ENCODE results near the gene KDM5A. TPM values are rescaled to one million over a fixed set of nuclear protein-coding genes. Genes with fewer than 3 reads are reported as not detected.
A peak's percentile ranks its signal among the peaks of the same experiment; 100 is the strongest.

KDM5A gene
- total RNA-seq, 1 experiment from 2014 or later, result 56.9 TPM

- H3K4me2 ChIP-seq (ENCODE audit: insufficient read depth, insufficient read length, low read length), result no peak overlapping the region
- H3K4ac ChIP-seq (ENCODE audit: low read depth, low read length), result no peak overlapping the region
- H2BK120ac ChIP-seq (ENCODE audit: low read depth, low read length, poor library complexity, severe bottlenecking), result no peak overlapping the region
- no peaks in the 10 kb centered on the region for H3K27me3 ChIP-seq (ENCODE audit: insufficient read depth, low read length)
- H4K20me1 ChIP-seq (ENCODE audit: control insufficient read depth, insufficient read depth, insufficient read length), result no peaks in the 10 kb centered on the region
- H2AK5ac ChIP-seq (ENCODE audit: insufficient read length, low read length), result no peak overlapping the region
- no peak overlapping the region for H2BK12ac ChIP-seq (ENCODE audit: insufficient read length, low read depth, low read length)
- Mint-ChIP-seq H3K4me3 (no peak overlapping the region), H3K36me3 (ENCODE audit: insufficient read depth in 1 of 3, low read depth in 3 of 3) (peaks cover 3 to 9% (median 8%) of the 10 kb centered on the region in 3 experiments; a peak in 6 of 7 replicates), H3K27me3 (ENCODE audit: low read depth) (peaks cover 18% of the 10 kb centered on the region), H3K4me1 (no peaks in the 10 kb centered on the region), H3K9me3 (peaks cover 17 to 18% of the 10 kb centered on the region in 2 experiments), H3K27ac (no peak overlapping the region)
- no peak overlapping the region for H3K27ac ChIP-seq (ENCODE audit: insufficient read length, low read depth, low read length)
- no peak for TF ChIP-seq CTCF (conservative IDR thresholded peaks at IDR 0.05)
- no peak overlapping the region for H3K56ac ChIP-seq (ENCODE audit: insufficient read length, low read depth, low read length)
- no peaks in the 10 kb centered on the region for H3K79me1 ChIP-seq (ENCODE audit: insufficient read depth, low read depth, low read length, poor library complexity, severe bottlenecking)
- H4K5ac ChIP-seq (ENCODE audit: insufficient read length, low read depth, low read length), result no peak overlapping the region
- no peak overlapping the region for H3K18ac ChIP-seq (ENCODE audit: insufficient read length, low read depth, low read length)
- H3K14ac ChIP-seq (ENCODE audit: insufficient read depth, low read length), result no peak overlapping the region
- no peak overlapping the region for H3K23ac ChIP-seq (ENCODE audit: insufficient read length, low read depth, low read length)
- H3K4me1 ChIP-seq (ENCODE audit: insufficient read depth, low read length), result no peaks in the 10 kb centered on the region
- H2BK5ac ChIP-seq (ENCODE audit: insufficient read length, low read length), result no peak overlapping the region
- no peak overlapping the region for H2BK15ac ChIP-seq (ENCODE audit: low read depth, low read length)
- no peak overlapping the region for H4K8ac ChIP-seq (replicated peaks; ENCODE audit: insufficient read length, low read depth, low read length)
- no peak overlapping the region for H4K91ac ChIP-seq (ENCODE audit: insufficient read length, low read depth, low read length)
- H3K9me3 ChIP-seq (ENCODE audit: control insufficient read depth, low read depth, low read length), result peaks cover 8% of the 10 kb centered on the region
- no peak overlapping the region for H3K9ac ChIP-seq (ENCODE audit: extremely low read depth, insufficient read length, low read length)
- WGBS (ENCODE audit: extremely low coverage, insufficient read length, low lambda C conversion rate), result no CpG with 5 or more reads among the region's 9 CpGs
- H2BK20ac ChIP-seq (ENCODE audit: low read depth, low read length, poor library complexity, severe bottlenecking), result no peak overlapping the region
- H3K23me2 ChIP-seq (ENCODE audit: insufficient read length, low read depth, low read length, poor library complexity, severe bottlenecking), result no peaks in the 10 kb centered on the region
- no peak overlapping the region for H3T11ph ChIP-seq (ENCODE audit: low read length)
- no peaks in the 10 kb centered on the region for H3K79me2 ChIP-seq (ENCODE audit: insufficient read depth, low read length)
- DNase-seq, result peak; percentile 15
- no peak overlapping the region for H2AFZ ChIP-seq (ENCODE audit: low read length)
Observed at GRCh38 chr12:240566-240965, 148.6 kb downstream of the KDM5A start.

All from H9 (cell line).